BJ (cell line): ENCODE results near the gene CTSF. TPM values are rescaled to one million over a fixed set of nuclear protein-coding genes. Genes with fewer than 3 reads are reported as not detected.

ENCODE experiments used
- CTCF ChIA-PET: fragments of 350-600 bp; formaldehyde crosslinking; extraction: SDS; loops from one replicate; lab custom pipeline; 2021; ENCODE audit warnings: antibody characterized with exemption, inconsistent platforms; lab: Yijun Ruan, JAX
- POLR2A ChIA-PET: fragments of 300-600 bp; sonication (Branson Sonifier 250); formaldehyde crosslinking; extraction: SDS; loops from one replicate; lab custom pipeline; 2021; ENCODE audit warnings: antibody characterized with exemption; lab: Charles Lee
- DNase-seq: peaks from one replicate; pipeline ENCODE4 v3.0.0-alpha.2; 2011; ENCODE audit warnings: low read depth
- H3K27me3 ChIP-seq: 2 replicates; pipeline ENCODE4 v1.6.0; 2011; ENCODE audit warnings: low read length; ENCODE audit not compliant: control insufficient read depth, insufficient read depth
- H3K36me3 ChIP-seq: 2 replicates; pipeline ENCODE4 v1.5.1; 2011; ENCODE audit warnings: low read length; ENCODE audit not compliant: control insufficient read depth, insufficient read depth
- H3K4me3 ChIP-seq: 2 replicates; pipeline ENCODE4 v1.5.1; 2011; ENCODE audit warnings: low read depth, mild to moderate bottlenecking, control low read depth, low read length
- polyA plus RNA-seq: library from polyadenylated mRNA; depleted of rRNA; stranded (reverse); fragments of >200 nt; gene quantifications from 2 replicates; pipeline ENCODE4 v1.2.3, GENCODE V29; 2011
- TF ChIP-seq, protein P1 (sequence below): IDR thresholded peaks from 2 replicates; pipeline ENCODE4 v1.5.1; 2011; ENCODE audit warnings: low read depth, mild to moderate bottlenecking, control low read depth, inconsistent platforms, low read length, moderate library complexity; ENCODE audit not compliant: insufficient read depth

Gene CTSF
- polyA plus RNA-seq, 1 experiment, result 44.0 TPM

DNA sequence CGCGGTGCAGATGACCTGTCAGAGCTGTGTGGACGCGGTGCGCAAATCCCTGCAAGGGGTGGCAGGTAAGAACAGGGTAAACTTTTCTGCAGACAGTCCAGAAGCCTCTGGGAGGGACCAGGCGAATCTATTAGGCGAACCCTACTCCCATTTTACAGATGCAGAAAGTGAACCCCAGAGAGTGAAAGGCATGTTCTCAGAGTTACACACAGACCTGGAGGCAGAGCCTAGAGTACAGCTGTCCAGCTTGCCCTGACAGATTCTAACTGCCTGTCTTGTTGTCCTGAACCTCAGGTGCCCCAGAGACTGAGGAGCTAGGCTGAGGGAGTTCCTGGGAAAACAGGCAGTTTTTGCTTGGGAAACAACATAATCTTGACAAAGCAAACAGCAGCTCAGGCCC lies 25.2 kb upstream of the CTSF start:
- Histone ChIP-seq H3K36me3 (no peaks in the 10 kb centered on the region; the same call in 1 of the 2 replicates), H3K27me3 (no peaks in the 10 kb centered on the region), H3K4me3 (peak overlapping the region; percentile 68)
- ChIA-PET CTCF (interaction anchor here (0.8 to 4.0 kb wide), 3 partner anchors 14 to 85 kb away, joined by 3 to 24 read pairs (median 3); partner anchors contain the start of gene RBM4B), POLR2A (no interaction called here)
- TF ChIP-seq, protein P1, sequence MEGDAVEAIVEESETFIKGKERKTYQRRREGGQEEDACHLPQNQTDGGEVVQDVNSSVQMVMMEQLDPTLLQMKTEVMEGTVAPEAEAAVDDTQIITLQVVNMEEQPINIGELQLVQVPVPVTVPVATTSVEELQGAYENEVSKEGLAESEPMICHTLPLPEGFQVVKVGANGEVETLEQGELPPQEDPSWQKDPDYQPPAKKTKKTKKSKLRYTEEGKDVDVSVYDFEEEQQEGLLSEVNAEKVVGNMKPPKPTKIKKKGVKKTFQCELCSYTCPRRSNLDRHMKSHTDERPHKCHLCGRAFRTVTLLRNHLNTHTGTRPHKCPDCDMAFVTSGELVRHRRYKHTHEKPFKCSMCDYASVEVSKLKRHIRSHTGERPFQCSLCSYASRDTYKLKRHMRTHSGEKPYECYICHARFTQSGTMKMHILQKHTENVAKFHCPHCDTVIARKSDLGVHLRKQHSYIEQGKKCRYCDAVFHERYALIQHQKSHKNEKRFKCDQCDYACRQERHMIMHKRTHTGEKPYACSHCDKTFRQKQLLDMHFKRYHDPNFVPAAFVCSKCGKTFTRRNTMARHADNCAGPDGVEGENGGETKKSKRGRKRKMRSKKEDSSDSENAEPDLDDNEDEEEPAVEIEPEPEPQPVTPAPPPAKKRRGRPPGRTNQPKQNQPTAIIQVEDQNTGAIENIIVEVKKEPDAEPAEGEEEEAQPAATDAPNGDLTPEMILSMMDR, result no peak
- DNase-seq, result no peak

DNA sequence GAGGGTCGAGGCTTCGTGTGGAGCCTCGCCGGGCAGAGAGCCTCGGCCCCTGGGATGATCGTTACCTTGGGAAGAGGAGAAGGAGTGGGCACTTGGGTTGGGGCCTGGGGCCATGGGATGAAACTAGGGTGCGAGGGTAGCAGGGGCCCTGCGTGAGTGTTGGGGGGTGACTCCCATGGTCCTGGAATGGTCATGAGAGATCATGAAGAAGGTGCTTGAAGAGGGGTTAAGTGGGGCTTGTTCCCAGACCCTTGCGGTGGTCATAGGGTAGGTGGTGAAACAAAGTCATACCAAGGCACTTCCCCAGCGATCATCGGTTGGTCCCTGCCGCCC lies 24.9 kb upstream of the CTSF start:
- Histone ChIP-seq H3K4me3 (peak overlapping the region; percentile 68), H3K27me3 (no peaks in the 10 kb centered on the region), H3K36me3 (no peaks in the 10 kb centered on the region; the same call in 1 of the 2 replicates)
- ChIA-PET CTCF (interaction anchor here (1.0 to 4.0 kb wide), 5 partner anchors 9 to 85 kb away, joined by 3 to 24 read pairs (median 4); partner anchors contain the start of gene RBM4B), POLR2A (no interaction called here)
- TF ChIP-seq, protein P1, result no peak
- DNase-seq, result no peak

DNA sequence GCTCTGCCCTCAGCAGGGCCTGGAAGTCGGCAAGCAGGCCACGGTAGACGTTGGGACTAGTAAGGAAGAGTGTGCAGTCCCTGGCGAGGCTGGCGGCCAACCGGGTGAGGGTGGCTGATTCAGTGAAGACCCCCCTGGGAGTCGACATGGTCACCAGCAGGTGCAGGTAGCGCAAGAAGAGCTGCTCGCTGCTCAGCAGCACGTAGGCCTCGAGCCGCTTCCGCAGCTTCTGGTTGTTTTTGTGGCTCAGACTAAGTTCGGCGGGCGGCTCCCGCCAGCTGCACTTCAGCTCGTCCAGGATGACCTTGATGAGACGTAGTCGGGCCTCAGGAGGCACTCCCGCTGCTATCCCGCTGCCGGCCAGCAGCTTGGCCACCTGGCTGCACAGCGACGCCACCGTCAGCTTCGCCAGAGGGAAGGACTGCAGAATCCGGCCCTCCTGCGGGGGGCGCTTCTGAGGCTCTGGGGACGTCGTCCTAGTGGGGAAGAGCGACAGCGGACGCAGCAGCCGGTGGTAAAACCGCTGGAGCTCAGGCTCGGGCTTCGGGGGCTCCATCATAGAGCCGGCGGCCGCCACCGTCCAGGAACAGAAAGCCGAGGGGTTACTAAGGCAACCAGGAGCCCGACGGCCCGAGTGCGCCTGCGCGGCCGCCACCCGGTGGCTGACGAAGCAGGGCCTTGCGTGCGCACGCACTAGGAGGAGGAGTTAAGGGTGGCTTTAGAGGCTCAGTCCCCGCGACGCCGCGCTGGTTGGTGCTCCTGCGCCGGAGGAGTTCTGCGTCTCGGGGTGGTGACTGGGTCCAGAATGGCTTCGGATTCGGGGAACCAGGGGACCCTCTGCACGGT lies 24.3 kb upstream of the CTSF start, which contains the start of the genes CCDC87 and CCS:
CCDC87 (minus strand) TSS at position 607 of the 846 bp plus-strand sequence; CDS start at position 559, 48 bp downstream.
CCS (plus strand) TSS at position 729 of the 846 bp plus-strand sequence; CDS start at position 806, 77 bp downstream.
- peak within 1 kb of the TSS; percentile 68 for H3K4me3 ChIP-seq
- H3K27me3 ChIP-seq, result no peaks in the 10 kb centered on the region
- ChIA-PET CTCF (interaction anchor here (0.6 to 4.0 kb wide), 11 partner anchors 8 to 86 kb away, joined by 3 to 24 read pairs (median 3); partner anchors contain the start of genes ACTN3, RBM4B and ZDHHC24), POLR2A (no interaction called here)
- no peaks in the 10 kb centered on the region; the same call in 1 of the 2 replicates for H3K36me3 ChIP-seq
- peak; percentile 62 for DNase-seq
- TF ChIP-seq, protein P1, result peak; percentile 82

DNA sequence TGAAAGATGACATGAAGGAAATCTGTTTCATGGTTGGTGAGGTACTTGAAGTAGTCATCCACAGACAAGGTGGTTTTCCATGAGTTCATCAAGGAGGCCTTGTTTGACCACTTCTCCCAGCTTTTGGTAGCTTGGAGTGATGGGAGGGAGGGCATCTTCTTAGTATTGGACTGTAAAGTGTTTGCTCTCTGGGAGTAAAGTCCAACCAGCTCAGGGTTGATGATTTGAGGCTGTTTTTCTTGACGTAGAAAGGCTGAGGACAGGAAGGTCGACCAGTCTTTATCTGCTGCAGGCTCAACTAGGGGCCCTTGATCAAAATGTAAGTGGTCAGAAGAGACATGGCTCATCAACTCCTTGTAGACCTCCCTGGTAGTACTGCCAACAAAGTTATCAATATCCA lies 22.8 kb upstream of the CTSF start:
- no peaks in the 10 kb centered on the region; the same call in 1 of the 2 replicates for H3K36me3 ChIP-seq
- POLR2A ChIA-PET, result no interaction called here
- TF ChIP-seq, protein P1, result no peak
- CTCF ChIA-PET, result interaction anchor here (1.1 to 4.0 kb wide), 5 partner anchors 10 to 87 kb away, joined by 3 to 24 read pairs (median 7); partner anchors contain the start of gene RBM4B
- no peaks in the 10 kb centered on the region for H3K27me3 ChIP-seq
- DNase-seq, result no peak
- no peak overlapping the region for H3K4me3 ChIP-seq
